Activated gamma-delta T cell (primary cell): ENCODE data around the gene MALRD1.

Source experiments
- DNase-seq: peaks from one replicate; lab custom pipeline; 2025; lab: John Stamatoyannopoulos, UW

The MALRD1 gene

DNA sequence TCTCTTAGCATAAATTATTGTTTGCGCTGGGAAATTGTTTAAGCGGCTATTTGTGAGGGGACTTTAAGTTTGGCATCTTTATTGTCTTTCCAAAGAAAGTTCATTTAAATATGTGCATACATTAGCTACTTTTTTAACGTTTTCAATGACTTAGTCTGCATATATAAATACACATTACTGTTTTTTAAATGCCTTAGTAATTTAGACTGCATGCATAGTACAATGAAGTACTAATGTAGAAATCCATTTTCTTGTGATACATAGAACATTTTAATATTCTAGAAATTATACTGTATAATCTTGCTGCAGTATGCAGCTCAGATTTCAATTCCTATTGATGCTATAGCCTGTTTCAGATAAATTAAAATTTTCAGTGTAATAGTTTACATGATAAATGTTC lies 325.4 kb downstream of the MALRD1 start:
- DNase-seq, result no peak

DNA sequence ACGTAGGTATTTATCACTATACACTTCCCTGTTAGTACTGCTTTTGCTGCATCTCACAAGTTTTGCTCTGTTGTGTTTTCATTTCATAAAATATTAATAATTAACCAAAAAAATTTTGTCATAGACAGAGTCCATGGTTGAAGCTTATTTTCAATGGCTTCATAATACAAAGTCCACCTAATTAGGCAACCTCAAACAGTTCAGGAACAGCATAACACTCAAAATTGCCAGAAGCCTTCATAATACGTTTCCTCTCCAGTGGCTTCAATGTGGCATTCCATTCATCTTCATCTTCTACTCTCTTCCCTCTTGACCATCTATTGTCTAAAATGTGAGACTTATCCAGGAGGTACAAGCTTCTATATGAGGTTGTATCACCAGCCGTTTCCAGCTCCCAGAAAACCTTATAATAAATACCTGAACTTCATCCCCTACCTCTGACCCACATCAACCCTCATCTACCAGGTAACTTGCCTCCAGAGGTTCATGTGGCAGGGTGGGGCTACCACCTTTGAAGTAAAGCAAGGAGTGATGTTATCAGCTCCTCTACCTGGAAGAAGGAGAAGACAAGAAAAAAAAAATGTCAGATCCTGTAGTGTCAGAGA lies 337.3 kb downstream of the MALRD1 start:
- DNase-seq, result no peak

DNA sequence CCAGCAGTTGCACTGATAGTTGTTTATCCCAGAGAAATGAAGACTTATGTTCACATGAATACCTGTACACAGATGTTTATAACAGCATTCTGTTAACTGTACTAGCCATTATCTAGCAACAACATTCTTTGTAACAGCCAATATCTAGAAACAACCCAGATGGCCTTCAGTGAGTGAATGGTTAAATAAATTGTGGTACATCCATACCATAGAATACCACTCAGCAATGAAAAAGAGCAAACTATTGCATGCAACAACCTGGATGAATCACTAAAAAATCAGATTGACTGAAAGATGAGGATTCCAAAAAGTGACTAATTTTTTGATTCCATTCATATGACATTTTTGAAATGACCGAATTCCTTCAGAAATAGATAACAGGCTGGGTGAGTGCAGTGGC lies 360.3 kb downstream of the MALRD1 start:
- no peak for DNase-seq

DNA sequence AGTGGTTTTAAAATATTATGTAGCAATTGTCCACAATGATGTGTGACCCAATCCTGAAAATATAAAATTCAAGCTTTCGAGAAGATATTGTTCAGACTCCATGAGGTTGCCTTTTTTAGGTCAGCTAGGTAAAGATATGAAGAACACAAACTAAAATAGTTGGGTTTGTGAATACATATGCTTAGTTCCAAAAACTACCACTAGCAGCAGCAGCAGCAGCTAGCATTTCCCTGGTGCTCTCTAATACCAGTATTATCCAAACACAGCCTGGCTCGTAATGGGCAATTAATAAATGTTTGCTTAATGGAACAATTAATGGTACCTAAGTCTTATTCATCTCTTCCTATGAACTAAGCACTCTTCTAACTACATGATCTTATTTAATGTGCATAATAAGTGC lies 362.5 kb downstream of the MALRD1 start:
- DNase-seq, result no peak

DNA sequence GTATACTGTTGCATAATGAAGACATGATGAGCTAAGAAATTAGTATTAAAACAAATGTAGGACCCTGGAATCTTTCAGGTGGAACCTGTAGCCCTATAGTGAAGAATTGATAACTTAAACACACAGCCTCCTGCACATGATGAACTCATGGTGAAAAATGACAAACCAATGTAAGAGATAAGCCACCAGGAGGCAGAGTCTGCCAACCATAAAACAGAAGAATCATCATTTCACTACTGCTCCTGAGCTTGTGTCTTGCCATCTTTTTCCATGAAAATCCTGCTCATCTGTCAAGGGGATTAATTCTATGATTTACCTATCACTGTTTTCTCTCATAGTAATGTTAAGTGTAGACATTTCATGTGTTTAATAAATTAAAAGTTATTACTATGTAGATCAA lies 363.9 kb downstream of the MALRD1 start:
- no peak for DNase-seq

- DNase-seq, result no peak
Measured at GRCh38 chr10:19416164-19416563, 367.6 kb downstream of the MALRD1 start.

DNA sequence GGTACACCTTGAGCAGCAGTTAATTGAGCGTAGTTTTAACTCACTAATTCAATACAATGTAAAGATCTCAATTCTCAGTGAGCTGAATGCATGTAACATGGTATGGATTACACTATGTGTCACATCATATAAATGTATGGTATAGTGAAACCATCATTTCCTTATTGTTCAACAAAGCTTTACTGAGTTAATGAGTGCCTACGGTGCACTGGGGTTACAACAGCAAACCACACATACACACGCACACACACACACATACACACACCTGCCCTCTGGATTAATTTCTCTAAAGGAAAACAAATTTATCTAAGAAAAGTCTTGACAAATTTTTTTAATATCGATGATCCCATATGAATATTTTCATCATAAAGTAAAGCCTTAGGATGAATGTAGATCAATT lies 369.1 kb downstream of the MALRD1 start:
- DNase-seq, result no peak

- no peak for DNase-seq
Measured at GRCh38 chr10:19421674-19422073, 373.1 kb downstream of the MALRD1 start.

GRCh38 chr10:19426034-19426433 lies 377.4 kb downstream of the MALRD1 start:
- DNase-seq, result no peak

- no peak for DNase-seq
Measured at GRCh38 chr10:19431622-19432351, 383.2 kb downstream of the MALRD1 start.

GRCh38 chr10:19449860-19450259 lies 401.3 kb downstream of the MALRD1 start:
- DNase-seq, result no peak

GRCh38 chr10:19451356-19451755 lies 402.8 kb downstream of the MALRD1 start:
- no peak for DNase-seq

- no peak for DNase-seq
Measured at GRCh38 chr10:19451937-19452336, 403.3 kb downstream of the MALRD1 start.

GRCh38 chr10:19453967-19454366 lies 405.4 kb downstream of the MALRD1 start:
- no peak for DNase-seq

DNA sequence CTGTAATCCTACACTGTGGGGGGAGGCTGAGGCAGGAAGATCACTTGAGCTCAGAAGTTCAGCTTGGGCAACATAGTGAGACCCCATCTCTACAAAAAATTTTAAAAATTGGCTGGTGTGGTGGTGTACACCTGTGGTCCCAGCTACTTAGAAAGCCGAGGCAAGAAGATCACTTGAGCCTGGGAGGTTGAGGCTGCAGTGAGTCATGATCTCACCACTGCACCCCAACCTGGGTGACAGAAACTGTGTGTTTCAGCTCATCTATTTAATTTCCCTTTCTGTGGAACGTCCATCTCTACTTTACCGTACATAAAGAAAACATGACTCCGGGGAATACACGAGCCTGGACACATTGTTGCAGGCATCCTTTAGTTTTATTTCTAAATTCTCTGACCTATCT lies 413.0 kb downstream of the MALRD1 start:
- no peak for DNase-seq

DNA sequence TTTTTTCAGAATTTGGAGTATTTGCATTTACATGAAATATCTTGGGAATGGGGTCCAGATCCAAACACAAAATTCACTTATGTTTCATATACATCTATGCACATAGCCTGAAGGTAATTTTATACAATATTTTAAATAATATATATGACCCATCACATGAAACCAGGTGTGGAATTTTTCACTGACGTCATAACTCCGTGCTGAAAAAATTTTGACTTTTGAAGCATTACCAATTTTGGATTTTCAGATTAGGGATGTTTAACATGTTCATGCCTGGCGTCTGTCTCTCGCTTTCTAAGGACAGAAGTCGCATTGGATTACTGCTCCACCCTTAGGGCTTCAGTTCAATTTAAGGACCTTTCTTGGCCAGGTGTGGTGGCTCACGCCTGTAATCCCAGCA lies 418.1 kb downstream of the MALRD1 start:
- no peak for DNase-seq

GRCh38 chr10:19468413-19468812 lies 419.8 kb downstream of the MALRD1 start:
- DNase-seq, result no peak

GRCh38 chr10:19469521-19469920 lies 420.9 kb downstream of the MALRD1 start:
- no peak for DNase-seq

DNA sequence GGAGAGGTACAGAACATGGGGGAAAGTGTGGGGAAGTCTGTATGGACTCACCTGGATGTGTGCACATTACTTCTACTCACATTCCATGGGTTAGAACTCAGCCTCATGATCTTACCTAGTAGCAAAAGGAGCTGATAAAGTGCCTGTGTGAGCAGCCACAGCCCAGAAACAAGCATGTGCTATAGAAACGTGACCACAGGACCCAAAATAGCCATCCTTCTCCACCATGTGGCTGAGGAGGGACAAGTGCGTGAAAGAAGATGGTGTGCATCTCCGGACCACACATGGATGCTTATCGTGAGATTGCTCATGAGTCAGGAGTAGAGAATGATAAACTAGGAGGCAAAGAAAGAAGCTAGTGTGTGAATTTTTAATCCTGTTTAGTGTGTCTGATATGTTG lies 431.3 kb downstream of the MALRD1 start:
- DNase-seq, result no peak

DNA sequence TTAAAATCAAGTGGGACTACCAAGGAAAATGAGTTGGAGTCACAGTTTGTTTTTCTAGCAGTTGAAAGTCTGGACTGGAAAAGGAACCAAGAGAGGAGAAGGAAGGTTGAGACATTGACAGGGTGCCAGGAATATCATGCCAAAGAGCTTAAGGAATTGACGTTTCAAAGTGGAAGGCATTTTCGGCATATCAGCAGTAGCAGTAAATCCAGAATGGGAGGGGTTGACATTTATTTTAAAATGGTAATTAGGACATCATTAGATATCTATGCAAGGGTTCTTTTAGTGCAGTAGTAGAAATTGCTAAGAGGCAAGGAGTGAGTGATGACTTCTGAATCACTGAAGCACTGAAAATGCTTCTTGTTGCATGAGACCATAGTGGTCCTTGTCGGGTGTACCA lies 431.8 kb downstream of the MALRD1 start:
- DNase-seq, result no peak

DNA sequence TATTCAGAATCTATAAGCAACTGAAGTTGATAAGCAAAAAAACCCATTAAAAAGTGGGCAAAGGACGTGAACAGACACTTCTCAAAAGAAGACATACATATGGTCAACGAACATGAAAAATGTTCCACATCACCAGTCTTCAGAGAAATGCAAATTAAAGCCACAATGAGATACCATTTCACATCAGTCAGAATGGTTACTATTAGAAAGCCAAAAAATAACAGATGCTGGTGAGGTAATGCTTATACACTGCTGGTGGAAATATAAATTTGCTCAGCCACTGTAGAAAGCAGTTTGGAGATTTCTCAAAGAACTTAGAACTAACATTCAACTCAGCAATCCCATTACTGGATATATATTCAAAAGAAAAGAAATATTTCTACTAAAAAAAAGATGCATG lies 434.8 kb downstream of the MALRD1 start:
- DNase-seq, result no peak

GRCh38 chr10:19488592-19489280 lies 440.1 kb downstream of the MALRD1 start:
- no peak for DNase-seq

DNA sequence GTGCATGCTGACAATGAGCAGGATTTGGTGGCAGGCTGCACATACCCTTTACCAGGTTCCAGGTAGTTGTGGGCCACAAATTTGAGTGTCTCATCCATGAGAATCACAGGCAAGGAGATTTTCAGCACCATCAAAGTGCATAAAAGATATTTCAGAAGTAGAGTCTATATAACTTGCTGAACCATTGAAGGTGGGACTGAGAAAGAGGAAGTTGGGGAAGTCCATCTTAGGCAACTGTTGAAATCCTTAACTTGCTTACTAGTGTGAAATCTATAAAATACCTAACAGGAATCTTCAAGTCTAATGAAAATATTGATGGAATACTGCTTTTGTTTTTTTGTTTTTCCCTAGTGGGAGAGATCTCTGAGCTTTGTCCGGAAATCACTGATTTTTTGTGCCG lies 442.6 kb downstream of the MALRD1 start:
- no peak for DNase-seq
